ENCODE data around the gene PCYOX1L. TPM values are rescaled to one million over a fixed set of nuclear protein-coding genes. Genes with fewer than 3 reads are reported as not detected.

PCYOX1L gene
- total RNA-seq, 1 experiment from 2014 or later, result 7.0 TPM

- ATAC-seq (no peak), DNase-seq (ENCODE audit: low read depth, low spot score) (no peak)
- no peaks in the 10 kb centered on the region for H3K4me1 ChIP-seq (ENCODE audit: control insufficient read depth, insufficient read depth, low read length)
- in situ Hi-C loops (cut with HindIII; ENCODE audit: low pct_unique_long_range_greater_than_20kb, low sequenced_read_pairs) (no loop called here), intact Hi-C loops (cut with micrococcal nuclease; ENCODE audit: unreplicated experiment) (no loop called here)
- ChIA-PET POLR2A (interaction anchor here (1.0 kb wide), 1 partner anchor 11 kb away, joined by 5 read pairs; no protein-coding TSS in a partner anchor), CTCF (interaction anchor here (0.5 kb wide), 1 partner anchor 229 kb away, joined by 4 read pairs; no protein-coding TSS in a partner anchor)
- BruUV-seq (replicated peaks), result no TSS peak
- no peaks in the 10 kb centered on the region for H3K27me3 ChIP-seq (ENCODE audit: control insufficient read depth, insufficient read depth, low read length)
- no peaks in the 10 kb centered on the region for H3K9me3 ChIP-seq (ENCODE audit: control insufficient read depth, insufficient read depth, low read depth, low read length)
- H3K4me3 ChIP-seq (ENCODE audit: low read depth in 2 of 2, low read length in 2 of 2), result no peak overlapping the region
- no peak overlapping the region for H3K27ac ChIP-seq (ENCODE audit: low read length)
- no peaks in the 10 kb centered on the region for H3K36me3 ChIP-seq (ENCODE audit: control insufficient read depth, insufficient read depth, low read length)
- TF ChIP-seq TCF7L2 (IDR thresholded peaks at IDR 0.05; ENCODE audit: low read depth, low read length) (no peak), CTCF (IDR thresholded peaks at IDR 0.05) (no peak), REST (IDR thresholded peaks at IDR 0.05; ENCODE audit: insufficient read depth in 1 of 2, low read depth in 2 of 2, low read length in 1 of 2) (no peak), SIN3A (IDR thresholded peaks at IDR 0.05; ENCODE audit: borderline replicate concordance, insufficient read depth, low read depth, low read length) (no peak), POLR2AphosphoS5 (IDR thresholded peaks at IDR 0.05; ENCODE audit: low read depth, low read length) (no peak)
These were observed 56.7 kb downstream of the PCYOX1L start for GRCh38 chr5:149414405-149415065.

- ChIA-PET POLR2A (no interaction called here), CTCF (no interaction called here)
- Histone ChIP-seq H3K27me3 (ENCODE audit: control insufficient read depth, insufficient read depth, low read length) (no peaks in the 10 kb centered on the region), H3K9me3 (ENCODE audit: control insufficient read depth, insufficient read depth, low read depth, low read length) (no peaks in the 10 kb centered on the region), H3K4me3 (ENCODE audit: low read depth in 2 of 2, low read length in 2 of 2) (no peak overlapping the region), H3K4me1 (ENCODE audit: control insufficient read depth, insufficient read depth, low read length) (no peaks in the 10 kb centered on the region), H3K36me3 (ENCODE audit: control insufficient read depth, insufficient read depth, low read length) (no peaks in the 10 kb centered on the region), H3K27ac (ENCODE audit: low read length) (no peak overlapping the region)
- no peak for TF ChIP-seq CTCF (IDR thresholded peaks at IDR 0.05)
- no peak for TF ChIP-seq TCF7L2 (IDR thresholded peaks at IDR 0.05; ENCODE audit: low read depth, low read length)
- no peak for TF ChIP-seq SIN3A (IDR thresholded peaks at IDR 0.05; ENCODE audit: borderline replicate concordance, insufficient read depth, low read depth, low read length)
- no peak for TF ChIP-seq REST (IDR thresholded peaks at IDR 0.05; ENCODE audit: insufficient read depth in 1 of 2, low read depth in 2 of 2, low read length in 1 of 2)
- no peak for TF ChIP-seq POLR2AphosphoS5 (IDR thresholded peaks at IDR 0.05; ENCODE audit: low read depth, low read length)
- DNase-seq (ENCODE audit: low read depth, low spot score) (no peak), ATAC-seq (no peak)
- intact Hi-C loops (cut with micrococcal nuclease; ENCODE audit: unreplicated experiment) (no loop called here), in situ Hi-C loops (cut with HindIII; ENCODE audit: low pct_unique_long_range_greater_than_20kb, low sequenced_read_pairs) (no loop called here)
- no TSS peak for BruUV-seq (replicated peaks)
These were observed 57.5 kb downstream of the PCYOX1L start for GRCh38 chr5:149415066-149415967.
